ENCODE results near the gene GP9. TPM values are rescaled to one million over a fixed set of nuclear protein-coding genes. Genes with fewer than 3 reads are reported as not detected.
"Not testable (repeated sequence)": the region's sequence is repeated elsewhere in the genome, so short reads cannot be mapped to it uniquely, and the experiment has no call there.

GP9 gene
- total and polyA plus RNA-seq, 2 donors from 2014 or later: 0.49 TPM; not detected in 1

GRCh38 chr3:129087138-129087702 is 26.6 kb downstream of the GP9 start:
- Histone ChIP-seq H3K4me3 (ENCODE audit: low read length in 3 of 3) (no peak overlapping the region), H3K9ac (ENCODE audit: low read length in 3 of 3) (no peak overlapping the region), H3K9me3 (ENCODE audit: control insufficient read depth in 2 of 3, insufficient read depth in 1 of 3, low read length in 3 of 3) (no peaks in the 10 kb centered on the region), H3K4me1 (ENCODE audit: control insufficient read depth in 2 of 3, insufficient read depth in 2 of 3, low read depth in 1 of 3, low read length in 3 of 3) (no peaks in the 10 kb centered on the region), H3K36me3 (ENCODE audit: control insufficient read depth in 2 of 3, insufficient read depth in 3 of 3, low read length in 3 of 3) (peaks cover 0 to 1% (median 0%) of the 10 kb centered on the region in 3 donors), H3K27ac (ENCODE audit: low read depth in 2 of 2, low read length in 2 of 2) (peak overlapping the region; percentile 32 to 69), H3K27me3 (ENCODE audit: control insufficient read depth, insufficient read depth, low read length) (no peaks in the 10 kb centered on the region)
- DNase-seq (no peak), FAIRE-seq (no peak)
- TF ChIP-seq, protein P1, sequence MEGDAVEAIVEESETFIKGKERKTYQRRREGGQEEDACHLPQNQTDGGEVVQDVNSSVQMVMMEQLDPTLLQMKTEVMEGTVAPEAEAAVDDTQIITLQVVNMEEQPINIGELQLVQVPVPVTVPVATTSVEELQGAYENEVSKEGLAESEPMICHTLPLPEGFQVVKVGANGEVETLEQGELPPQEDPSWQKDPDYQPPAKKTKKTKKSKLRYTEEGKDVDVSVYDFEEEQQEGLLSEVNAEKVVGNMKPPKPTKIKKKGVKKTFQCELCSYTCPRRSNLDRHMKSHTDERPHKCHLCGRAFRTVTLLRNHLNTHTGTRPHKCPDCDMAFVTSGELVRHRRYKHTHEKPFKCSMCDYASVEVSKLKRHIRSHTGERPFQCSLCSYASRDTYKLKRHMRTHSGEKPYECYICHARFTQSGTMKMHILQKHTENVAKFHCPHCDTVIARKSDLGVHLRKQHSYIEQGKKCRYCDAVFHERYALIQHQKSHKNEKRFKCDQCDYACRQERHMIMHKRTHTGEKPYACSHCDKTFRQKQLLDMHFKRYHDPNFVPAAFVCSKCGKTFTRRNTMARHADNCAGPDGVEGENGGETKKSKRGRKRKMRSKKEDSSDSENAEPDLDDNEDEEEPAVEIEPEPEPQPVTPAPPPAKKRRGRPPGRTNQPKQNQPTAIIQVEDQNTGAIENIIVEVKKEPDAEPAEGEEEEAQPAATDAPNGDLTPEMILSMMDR (IDR thresholded peaks at IDR 0.05; ENCODE audit: borderline replicate concordance, extremely low read depth, insufficient read depth): no peak
- intact Hi-C loops (cut with DNase I): no loop called here

DNA sequence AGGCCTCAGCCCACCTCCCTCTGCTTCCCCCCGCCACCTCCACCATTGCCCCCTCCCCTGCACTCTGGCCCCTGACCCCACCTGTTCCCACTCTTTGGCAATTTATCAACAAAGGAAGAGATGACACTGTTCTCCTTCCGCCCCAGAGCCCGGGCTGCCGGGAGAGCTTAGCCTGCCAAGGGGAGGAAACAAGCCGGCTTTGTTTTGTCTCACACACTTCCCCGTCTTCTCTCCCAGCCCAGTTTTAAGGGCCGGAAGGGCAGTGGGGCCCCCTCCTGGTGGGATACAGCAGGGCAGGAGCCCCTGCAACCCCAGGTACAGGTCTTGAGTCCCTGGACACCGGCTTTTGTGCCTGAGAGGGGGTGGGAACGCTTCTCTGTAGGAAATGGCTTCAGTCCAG is 27.3 kb downstream of the GP9 start:
- H3K4me1 ChIP-seq (ENCODE audit: control insufficient read depth in 2 of 3, insufficient read depth in 2 of 3, low read depth in 1 of 3, low read length in 3 of 3); FAIRE-seq; H3K27me3 ChIP-seq (ENCODE audit: control insufficient read depth, insufficient read depth, low read length); H3K9me3 ChIP-seq (ENCODE audit: control insufficient read depth in 2 of 3, insufficient read depth in 1 of 3, low read length in 3 of 3); intact Hi-C loops (cut with DNase I); H3K27ac ChIP-seq (ENCODE audit: low read depth in 2 of 2, low read length in 2 of 2); H3K9ac ChIP-seq (ENCODE audit: low read length in 3 of 3); H3K4me3 ChIP-seq (ENCODE audit: low read length in 3 of 3); H3K36me3 ChIP-seq (ENCODE audit: control insufficient read depth in 2 of 3, insufficient read depth in 3 of 3, low read length in 3 of 3): not testable (repeated sequence)
- DNase-seq: peak in 2 of 5 donors; percentile 45 to 49

- H3K9ac ChIP-seq (ENCODE audit: low read length in 3 of 3); DNase-seq; H3K36me3 ChIP-seq (ENCODE audit: control insufficient read depth in 2 of 3, insufficient read depth in 3 of 3, low read length in 3 of 3); FAIRE-seq; H3K4me3 ChIP-seq (ENCODE audit: low read length in 3 of 3); H3K27ac ChIP-seq (ENCODE audit: low read depth in 2 of 2, low read length in 2 of 2); H3K9me3 ChIP-seq (ENCODE audit: control insufficient read depth in 2 of 3, insufficient read depth in 1 of 3, low read length in 3 of 3); H3K4me1 ChIP-seq (ENCODE audit: control insufficient read depth in 2 of 3, insufficient read depth in 2 of 3, low read depth in 1 of 3, low read length in 3 of 3); intact Hi-C loops (cut with DNase I); H3K27me3 ChIP-seq (ENCODE audit: control insufficient read depth, insufficient read depth, low read length): not testable (repeated sequence)
These were observed 27.7 kb downstream of the GP9 start for GRCh38 chr3:129088312-129088711.

DNA sequence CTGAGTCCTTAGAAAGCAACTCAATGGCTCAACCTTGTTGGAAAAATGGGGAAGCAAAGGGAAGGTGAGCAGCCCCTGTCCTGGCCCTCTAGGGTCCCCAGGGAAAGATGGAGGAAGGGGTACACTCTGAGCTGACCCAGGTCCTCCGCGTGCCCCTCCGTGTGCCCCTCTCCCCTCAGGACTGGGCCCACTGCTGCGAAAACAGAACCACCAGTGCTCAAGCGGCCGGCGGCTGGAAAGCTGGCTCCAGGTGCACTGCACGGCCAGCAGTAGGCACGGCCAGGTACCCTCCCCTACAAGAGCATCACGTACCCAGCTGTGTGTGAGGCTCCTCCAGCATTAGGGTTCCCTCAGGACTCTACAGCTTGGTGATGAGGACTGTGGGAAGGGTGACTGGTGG is 34.7 kb downstream of the GP9 start:
- no peak overlapping the region for H3K27ac ChIP-seq (ENCODE audit: low read depth in 2 of 2, low read length in 2 of 2)
- H3K9me3 ChIP-seq (ENCODE audit: control insufficient read depth in 2 of 3, insufficient read depth in 1 of 3, low read length in 3 of 3): no peaks in the 10 kb centered on the region
- DNase-seq: no peak
- H3K4me3 ChIP-seq (ENCODE audit: low read length in 3 of 3): no peak overlapping the region
- H3K36me3 ChIP-seq (ENCODE audit: control insufficient read depth in 2 of 3, insufficient read depth in 3 of 3, low read length in 3 of 3): peaks cover 0 to 11% (median 9%) of the 10 kb centered on the region in 3 donors
- intact Hi-C loops (cut with DNase I): no loop called here
- TF ChIP-seq, protein P1 (IDR thresholded peaks at IDR 0.05; ENCODE audit: borderline replicate concordance, extremely low read depth, insufficient read depth): no peak
- H3K27me3 ChIP-seq (ENCODE audit: control insufficient read depth, insufficient read depth, low read length): no peaks in the 10 kb centered on the region
- no peaks in the 10 kb centered on the region for H3K4me1 ChIP-seq (ENCODE audit: control insufficient read depth in 2 of 3, insufficient read depth in 2 of 3, low read depth in 1 of 3, low read length in 3 of 3)
- no peak overlapping the region for H3K9ac ChIP-seq (ENCODE audit: low read length in 3 of 3)
- FAIRE-seq: no peak

Data from kidney (tissue), 14 donors.